Endothelial cell of umbilical vein (primary cell): ENCODE data around the gene RASL10B. TPM values are rescaled to one million over a fixed set of nuclear protein-coding genes. Genes with fewer than 3 reads are reported as not detected.

Source experiments
- BruUV-seq: library from RNA; stranded (reverse); fragments of 400-500 nt; replicated peaks from 2 replicates; lab custom pipeline; 2021; lab: Mats Ljungman, UMichigan
- CTCF ChIA-PET: fragments of 300-600, 350-600 bp; sonication (Branson Sonifier 250); formaldehyde crosslinking; loops from one replicate; lab custom pipeline; 2021; ENCODE audit warnings: antibody characterized with exemption, inconsistent platforms; lab: Charles Lee
- POLR2A ChIA-PET: fragments of 300-600, 350-600 bp; sonication (Branson Sonifier 250); formaldehyde crosslinking; loops from one replicate; lab custom pipeline; 2021; ENCODE audit warnings: antibody characterized with exemption, inconsistent platforms; lab: Charles Lee
- DNase-seq: peaks from one replicate; pipeline ENCODE4 v3.0.0-alpha.2; 2011; ENCODE audit warnings: low read depth, low spot score
- FAIRE-seq: peaks from 2 replicates; lab custom pipeline; 2011; peaks lifted over from hg19 to GRCh38; lab: Jason Lieb, UNC
- H2AFZ ChIP-seq: 2 replicates; pipeline ENCODE4 v1.6.0; 2012; ENCODE audit warnings: low read depth, low read length, control low read depth, inconsistent platforms
- H3K27ac ChIP-seq: 2 replicates; pipeline ENCODE4 v1.5.1; 2011; ENCODE audit warnings: low read depth, mild to moderate bottlenecking, control low read depth, low read length, moderate library complexity; ENCODE audit not compliant: insufficient read depth
- H3K27me3 ChIP-seq, 2 experiments: 2 replicates each; pipeline versions ENCODE4 v1.6.0 to v1.6.1; 2011; ENCODE audit warnings: low read length in 2 of 2, mixed read lengths in 1 of 2; ENCODE audit not compliant: control insufficient read depth in 2 of 2, insufficient read depth in 2 of 2
- H3K36me3 ChIP-seq, 2 experiments: 2 replicates in 1 of 2; 3 replicates in 1 of 2; pipeline ENCODE4 v1.5.1; 2011; ENCODE audit warnings: low read length in 2 of 2, mild to moderate bottlenecking in 1 of 2, moderate library complexity in 1 of 2; ENCODE audit not compliant: control insufficient read depth in 2 of 2, insufficient read depth in 2 of 2; ENCODE audit errors: extremely low read depth in 1 of 2
- H3K4me1 ChIP-seq: 3 replicates; pipeline ENCODE4 v1.5.1; 2011; ENCODE audit warnings: mild to moderate bottlenecking, low read length; ENCODE audit not compliant: control insufficient read depth, insufficient read depth; ENCODE audit errors: extremely low read depth
- H3K4me2 ChIP-seq: 2 replicates; pipeline ENCODE4 v1.6.1; 2011; ENCODE audit warnings: low read length, control low read depth, mixed read lengths; ENCODE audit not compliant: insufficient read depth
- H3K4me3 ChIP-seq, 3 experiments: fragments of 200-600 bp in 1 of 3; sonication (generic), shearing (Covaris generic) in 1 of 3; replicated peaks in 1 of 3; 2 replicates each; pipeline ENCODE4 v1.5.1; 2011 to 2016; ENCODE audit warnings: control low read depth in 3 of 3, low read length in 3 of 3, mild to moderate bottlenecking in 2 of 3, inconsistent platforms in 1 of 3, low read depth in 1 of 3, moderate library complexity in 1 of 3; ENCODE audit not compliant: insufficient read depth in 1 of 3
- H3K79me2 ChIP-seq: 2 replicates; pipeline ENCODE4 v1.6.0; 2012; ENCODE audit warnings: low read length, inconsistent platforms; ENCODE audit not compliant: control insufficient read depth, insufficient read depth
- H3K9ac ChIP-seq: replicated peaks from 2 replicates; pipeline ENCODE3; 2011; ENCODE audit warnings: low read length, control low read depth; ENCODE audit not compliant: insufficient read depth; ENCODE audit errors: extremely low read depth
- H3K9me1 ChIP-seq: replicated peaks from 3 replicates; pipeline ENCODE4 v1.6.0; 2011; ENCODE audit warnings: mild to moderate bottlenecking, low read length; ENCODE audit not compliant: control insufficient read depth, insufficient read depth; ENCODE audit errors: extremely low read depth
- H3K9me3 ChIP-seq: replicated peaks from 2 replicates; pipeline ENCODE4 v1.5.1; 2012; ENCODE audit warnings: low read length, inconsistent platforms; ENCODE audit not compliant: control insufficient read depth, insufficient read depth
- H4K20me1 ChIP-seq: replicated peaks from 2 replicates; pipeline ENCODE3; 2011; ENCODE audit warnings: mild to moderate bottlenecking, low read length; ENCODE audit not compliant: control insufficient read depth, insufficient read depth; ENCODE audit errors: extremely low read depth
- CTCF ChIP-seq, 2 donors: IDR thresholded peaks; 1 replicate in 1 of 2; 2 replicates in 1 of 2; pipeline ENCODE4 v1.5.1; 2011; ENCODE audit warnings: low read length in 2 of 2, mild to moderate bottlenecking in 2 of 2, moderate library complexity in 2 of 2, control low read depth in 1 of 2, inconsistent platforms in 1 of 2, low read depth in 1 of 2; ENCODE audit not compliant: insufficient read depth in 1 of 2; ENCODE audit errors: extremely low read depth in 1 of 2
- EZH2 ChIP-seq: IDR thresholded peaks from 2 replicates; pipeline ENCODE4 v1.6.1; 2012; ENCODE audit warnings: borderline replicate concordance, low read depth, mild to moderate bottlenecking, moderate library complexity, low read length, inconsistent platforms; ENCODE audit not compliant: severe bottlenecking
- FOS ChIP-seq: IDR thresholded peaks from 2 replicates; pipeline ENCODE4 v1.6.1; 2011; ENCODE audit warnings: mild to moderate bottlenecking, low read length, moderate library complexity, borderline replicate concordance; ENCODE audit not compliant: insufficient read depth
- GATA2 ChIP-seq: IDR thresholded peaks from 2 replicates; pipeline ENCODE4 v1.7.0; 2011; ENCODE audit warnings: low read depth, mild to moderate bottlenecking, moderate library complexity, mixed read lengths, low read length; ENCODE audit not compliant: insufficient read length, insufficient read depth
- JUN ChIP-seq: IDR thresholded peaks from 2 replicates; pipeline ENCODE4 v1.6.1; 2011; ENCODE audit warnings: borderline replicate concordance, low read depth; ENCODE audit not compliant: insufficient read length, insufficient read depth
- MAX ChIP-seq: IDR thresholded peaks from 2 replicates; pipeline ENCODE4 v1.6.1; 2011; ENCODE audit not compliant: insufficient read depth, insufficient read length
- MYC ChIP-seq: IDR thresholded peaks from one replicate; pipeline ENCODE4 v1.6.1; 2011; ENCODE audit warnings: mild to moderate bottlenecking, low read depth, low read length
- POLR2A ChIP-seq: IDR thresholded peaks from 2 replicates; pipeline ENCODE4 v1.6.1; 2012; ENCODE audit warnings: low read depth, mild to moderate bottlenecking, control low read depth, low read length
- POLR2AphosphoS5 ChIP-seq: IDR thresholded peaks from 2 replicates; pipeline ENCODE4 v1.6.1; 2012; ENCODE audit warnings: low read depth, mild to moderate bottlenecking, control low read depth, low read length, moderate library complexity; ENCODE audit not compliant: insufficient read depth
- dilution Hi-C: fragments of 300-500 bp; cut with MboI; formaldehyde crosslinking; loops from one replicate; pipeline ENCODE4 v1.15.0; 2019; ENCODE audit warnings: low sequenced_read_pairs; ENCODE audit not compliant: extremely low pct_ligation_motif_present
- intact Hi-C: fragments of 100-400 bp; cut with micrococcal nuclease; formaldehyde crosslinking; loops from one replicate; pipeline ENCODE4 v1.10.0; 2022
- polyA plus RNA-seq, 4 experiments: library from polyadenylated mRNA; depleted of rRNA in 3 of 4; stranded (reverse) in 3 of 4; unstranded in 1 of 4; fragments of >200 nt; gene quantifications; 2 replicates each; pipeline versions ENCODE4 v1.2.1 to v1.2.3, GENCODE V29; 2011 to 2012; ENCODE audit warnings: missing spikeins in 1 of 4
- total RNA-seq: library from RNA; stranded (reverse); gene quantifications from 2 replicates; pipeline ENCODE4 v1.2.3, GENCODE V29; 2021

RASL10B gene
- total and polyA plus RNA-seq, 2 donors (not counting 3 experiments of a cell fraction or from before 2014, with no cell fraction given), result 0.19 to 0.71 TPM

- Histone ChIP-seq H3K4me3 (no peak overlapping the region), H3K27ac (no peak overlapping the region), H2AFZ (no peak overlapping the region), H4K20me1 (no peaks in the 10 kb centered on the region), H3K79me2 (no peaks in the 10 kb centered on the region), H3K4me1 (peaks cover 8% of the 10 kb centered on the region), H3K27me3 (no peaks in the 10 kb centered on the region), H3K9me3 (no peaks in the 10 kb centered on the region), H3K9me1 (no peaks in the 10 kb centered on the region), H3K4me2 (no peak overlapping the region), H3K9ac (no peak overlapping the region), H3K36me3 (peaks cover 7% of the 10 kb centered on the region in 2 experiments)
- dilution Hi-C loops, result no loop called here
- TF ChIP-seq MAX (no peak), FOS (no peak), JUN (no peak)
- ChIA-PET CTCF (interaction anchor here (0.6 to 2.0 kb wide), 4 partner anchors 39 to 95 kb away, joined by 3 to 5 read pairs (median 4); no protein-coding TSS in a partner anchor), POLR2A (interaction anchor here (1.0 kb wide), 1 partner anchor 69 kb away, joined by 3 read pairs; no protein-coding TSS in a partner anchor)
- DNase-seq, result no peak
- no peak for FAIRE-seq
- no TSS peak for BruUV-seq
- intact Hi-C loops, result no loop called here
Observed at GRCh38 chr17:35708149-35708548, 23.3 kb upstream of the RASL10B start.

GRCh38 chr17:35708951-35709350 lies 22.5 kb upstream of the RASL10B start:
- POLR2A ChIA-PET, result no interaction called here

More at GRCh38 chr17:35708951-35709350, 22.5 kb upstream of the RASL10B start:
- FAIRE-seq (no peak), DNase-seq (no peak)
- H3K27me3 ChIP-seq, result no peaks in the 10 kb centered on the region
- H3K4me2 ChIP-seq, result no peak overlapping the region
- H3K9ac ChIP-seq, result no peak overlapping the region
- H3K4me3 ChIP-seq, result no peak overlapping the region
- intact Hi-C loops, result no loop called here
- no peak overlapping the region for H2AFZ ChIP-seq
- H3K4me1 ChIP-seq, result peaks cover 15% of the 10 kb centered on the region
- no peaks in the 10 kb centered on the region for H3K9me3 ChIP-seq
- no peaks in the 10 kb centered on the region for H4K20me1 ChIP-seq
- no peak overlapping the region for H3K27ac ChIP-seq
- dilution Hi-C loops, result no loop called here
- peaks cover 7% of the 10 kb centered on the region in 2 experiments for H3K36me3 ChIP-seq
- no TSS peak for BruUV-seq
- CTCF ChIA-PET, result interaction anchor here (0.6 to 2.0 kb wide), 3 partner anchors 38 to 71 kb away, joined by 3 to 5 read pairs (median 5); no protein-coding TSS in a partner anchor
- no peaks in the 10 kb centered on the region for H3K9me1 ChIP-seq
- H3K79me2 ChIP-seq, result no peaks in the 10 kb centered on the region
- TF ChIP-seq EZH2 (no peak), GATA2 (no peak), FOS (no peak), CTCF (IDR thresholded peaks at IDR 0.05; ENCODE audit: extremely low read depth in 1 of 2, insufficient read depth in 1 of 2, low read depth in 1 of 2, low read length in 2 of 2) (no peak), JUN (no peak), POLR2A (no peak), MYC (no peak), MAX (no peak), POLR2AphosphoS5 (no peak)
